AG04450 (cell line): ENCODE data around the gene NUDT3. TPM values are rescaled to one million over a fixed set of nuclear protein-coding genes. Genes with fewer than 3 reads are reported as not detected.

ENCODE experiments used
- CTCF ChIA-PET: fragments of 300-600, 350-600 bp; formaldehyde crosslinking; extraction: SDS; loops from one replicate; lab custom pipeline; 2022; ENCODE audit warnings: antibody characterized with exemption, inconsistent platforms; lab: Charles Lee
- POLR2A ChIA-PET: fragments of 350-600 bp; formaldehyde crosslinking; extraction: SDS; loops from one replicate; lab custom pipeline; 2021; ENCODE audit warnings: antibody characterized with exemption, inconsistent platforms; lab: Yijun Ruan, JAX
- DNase-seq: peaks from one replicate; pipeline ENCODE4 v3.0.0-alpha.2; 2011; ENCODE audit warnings: low read depth, low spot score
- H3K27ac ChIP-seq: one replicate; pipeline ENCODE4 v1.5.1; 2012; ENCODE audit warnings: low read depth, low read length, control low read depth
- H3K27me3 ChIP-seq: one replicate; pipeline ENCODE4 v1.6.0; 2012; ENCODE audit warnings: low read length; ENCODE audit not compliant: control insufficient read depth, insufficient read depth
- H3K4me3 ChIP-seq: 2 replicates; pipeline ENCODE4 v1.5.1; 2011; ENCODE audit warnings: mild to moderate bottlenecking, low read depth, low read length, control low read depth
- H3K9me3 ChIP-seq: 2 replicates; pipeline ENCODE4 v1.5.1; 2012; ENCODE audit warnings: low read length; ENCODE audit not compliant: control insufficient read depth, insufficient read depth
- CTCF ChIP-seq: IDR thresholded peaks from 2 replicates; pipeline ENCODE4 v1.5.1; 2011; ENCODE audit warnings: low read depth, low read length, control low read depth, inconsistent platforms
- polyA plus RNA-seq: library from polyadenylated mRNA; depleted of rRNA; stranded (reverse); fragments of >200 nt; gene quantifications from 2 replicates; pipeline ENCODE4 v1.2.3, GENCODE V29; 2011

The NUDT3 gene
- polyA plus RNA-seq, 1 experiment = 26.7 TPM

DNA sequence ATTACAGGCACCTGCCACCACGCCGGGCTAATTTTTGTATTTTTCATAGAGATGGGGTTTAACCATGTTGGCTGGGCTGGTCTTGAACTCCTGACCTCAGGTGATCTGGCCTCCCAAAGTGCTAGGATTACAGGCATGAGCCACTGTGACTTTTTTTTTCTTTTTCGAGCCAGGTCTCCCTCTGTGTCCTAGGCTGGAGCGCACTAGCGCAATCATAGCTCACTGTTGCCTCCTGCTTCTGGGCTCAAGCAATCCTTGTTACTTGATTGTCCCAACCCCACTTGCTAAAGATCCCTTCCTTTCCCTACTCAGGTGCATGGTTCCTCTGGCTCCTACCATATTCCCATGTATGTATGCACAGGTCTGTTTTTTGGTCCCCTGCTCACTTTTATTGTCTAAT is 116.3 kb downstream of the NUDT3 start:
- H3K9me3 ChIP-seq = no peaks in the 10 kb centered on the region
- no peaks in the 10 kb centered on the region for H3K27me3 ChIP-seq
- H3K27ac ChIP-seq = no peak overlapping the region
- no peak for DNase-seq
- ChIA-PET POLR2A (interaction anchor here (0.6 kb wide), 2 partner anchors 639 to 1402 kb away, joined by 6 to 7 read pairs; no protein-coding TSS in a partner anchor), CTCF (interaction anchor here (0.8 to 1.1 kb wide), 2 partner anchors 27 to 113 kb away, joined by 3 to 4 read pairs; no protein-coding TSS in a partner anchor)
- TF ChIP-seq CTCF = no peak
- no peak overlapping the region for H3K4me3 ChIP-seq

DNA sequence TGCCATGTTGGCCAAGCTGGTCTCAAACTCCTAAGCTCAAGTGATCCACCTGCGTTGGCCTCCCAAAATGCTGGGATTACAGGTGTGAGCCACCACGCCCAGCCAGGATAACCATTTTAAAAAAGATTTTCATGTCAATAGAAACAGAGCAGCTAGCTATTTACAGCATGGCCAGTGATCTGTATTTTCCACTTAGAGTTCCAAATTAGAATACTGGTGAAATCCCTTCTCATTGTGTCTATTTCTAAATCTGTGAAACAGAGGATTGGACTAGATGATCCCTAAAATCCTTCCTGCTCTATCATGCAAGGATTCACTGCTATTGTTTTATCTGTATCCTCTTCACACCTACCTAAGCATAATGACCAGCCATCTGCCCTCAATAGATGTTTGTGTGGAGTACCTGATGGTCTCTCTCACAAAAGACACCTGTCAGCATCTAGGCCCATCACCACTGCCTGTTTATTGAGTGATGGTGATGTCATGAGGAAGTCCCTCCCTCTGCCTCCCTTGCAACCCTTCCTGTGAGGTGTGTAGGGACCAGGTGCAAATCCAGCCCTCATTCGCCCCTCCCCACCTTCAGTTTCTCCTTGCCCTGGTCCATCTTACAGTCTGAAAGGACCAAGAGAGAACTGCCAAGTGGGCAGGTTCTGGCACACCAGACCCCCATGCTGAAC is 117.2 kb downstream of the NUDT3 start:
- Histone ChIP-seq H3K27ac (no peak overlapping the region), H3K4me3 (no peak overlapping the region), H3K9me3 (no peaks in the 10 kb centered on the region), H3K27me3 (no peaks in the 10 kb centered on the region)
- ChIA-PET CTCF (interaction anchor here (1.1 kb wide), 1 partner anchor 112 kb away, joined by 3 read pairs; no protein-coding TSS in a partner anchor), POLR2A (interaction anchor here (0.6 kb wide), 2 partner anchors 640 to 1403 kb away, joined by 6 to 7 read pairs; no protein-coding TSS in a partner anchor)
- no peak for TF ChIP-seq CTCF
- no peak for DNase-seq

- no peak overlapping the region for H3K27ac ChIP-seq
- TF ChIP-seq CTCF = no peak
- no peak overlapping the region for H3K4me3 ChIP-seq
- H3K9me3 ChIP-seq = no peaks in the 10 kb centered on the region
- ChIA-PET POLR2A (interaction anchor here (0.7 kb wide), 1 partner anchor 148 kb away, joined by 3 read pairs; no protein-coding TSS in a partner anchor), CTCF (no interaction called here)
- H3K27me3 ChIP-seq = no peaks in the 10 kb centered on the region
- no peak for DNase-seq
Observed at GRCh38 chr6:34274129-34274528, 118.3 kb downstream of the NUDT3 start.

GRCh38 chr6:34273242-34273805 is 119.1 kb downstream of the NUDT3 start:
- DNase-seq = no peak
- H3K27me3 ChIP-seq = no peaks in the 10 kb centered on the region
- ChIA-PET CTCF (interaction anchor here (1.9 kb wide), 1 partner anchor 23 kb away, joined by 8 read pairs; no protein-coding TSS in a partner anchor), POLR2A (no interaction called here)
- no peak for TF ChIP-seq CTCF
- H3K4me3 ChIP-seq = no peak overlapping the region
- no peaks in the 10 kb centered on the region for H3K9me3 ChIP-seq
- H3K27ac ChIP-seq = no peak overlapping the region
